ENCODE data around the gene LY86.

The LY86 gene

DNA sequence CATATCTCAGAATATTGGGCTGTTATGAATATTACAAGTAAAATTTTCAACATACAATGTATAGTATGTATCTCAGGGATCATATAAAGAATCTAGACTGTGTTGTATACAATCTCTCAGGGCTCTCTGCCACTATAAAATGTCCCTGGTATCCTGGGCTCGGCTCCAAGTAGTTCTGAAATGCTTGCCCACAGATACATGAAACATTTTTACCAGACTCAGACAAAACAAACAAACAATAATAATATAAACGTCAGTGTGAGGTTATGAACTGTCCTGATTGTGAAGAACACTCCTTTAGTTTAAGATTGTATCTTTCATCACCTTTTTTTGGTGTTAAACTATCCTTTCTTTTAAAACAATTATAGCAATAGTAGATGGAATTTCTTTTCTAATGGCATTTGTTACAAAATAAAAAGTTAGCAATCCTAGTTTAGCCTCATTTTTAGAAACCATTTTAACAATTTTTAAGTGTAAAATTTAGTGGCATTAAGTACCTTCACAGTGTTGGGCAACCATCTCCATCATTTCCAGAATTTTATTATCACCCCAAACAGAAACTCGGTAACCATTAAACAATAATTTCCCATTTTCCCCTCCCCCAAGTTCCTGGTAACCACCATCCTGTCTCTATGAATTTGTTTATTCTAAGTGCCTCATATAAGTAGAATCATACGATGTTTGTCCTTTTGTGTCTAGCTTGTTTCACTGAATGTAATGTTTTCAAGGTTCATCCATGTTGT is 17.4 kb upstream of the LY86 start:
- DNase-seq = no peak

DNA sequence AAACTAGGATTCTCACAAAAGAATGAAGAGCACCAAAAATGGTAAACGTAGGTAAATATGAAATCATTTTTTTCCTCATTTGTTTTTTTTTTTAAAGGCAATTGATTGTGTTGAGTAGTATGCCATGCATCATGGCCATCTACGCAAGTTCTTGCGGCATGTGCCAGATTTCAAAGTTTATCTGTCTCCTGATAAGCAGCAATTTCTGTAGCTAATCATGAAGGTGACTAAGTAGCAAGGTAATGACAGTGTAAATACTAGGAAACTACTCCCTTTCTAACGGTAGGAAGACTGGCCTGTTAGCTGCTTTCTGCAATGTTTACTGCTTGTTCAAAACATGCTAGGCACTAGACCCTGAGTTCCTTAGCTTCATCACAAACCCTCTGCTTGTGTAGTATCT is 13.4 kb upstream of the LY86 start:
- DNase-seq = no peak

DNA sequence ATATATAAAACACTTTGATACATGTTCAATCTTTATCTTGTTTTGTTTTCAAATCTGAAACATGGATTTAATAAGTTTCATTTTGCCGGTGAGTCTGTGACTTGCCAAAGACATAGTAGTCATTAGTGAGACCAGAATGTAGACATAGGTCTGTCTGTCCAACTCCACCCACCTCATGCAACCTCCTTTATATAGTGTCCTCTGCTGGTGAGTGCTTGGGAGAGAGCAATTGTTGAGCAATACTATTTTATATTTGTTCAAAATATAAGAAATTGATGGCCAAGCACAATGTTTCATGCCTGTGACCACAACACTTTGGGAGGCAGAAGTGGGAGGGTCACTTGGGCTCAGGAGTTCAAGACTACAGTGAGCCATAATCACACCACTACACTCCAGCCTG is 10.8 kb upstream of the LY86 start:
- no peak for DNase-seq

DNA sequence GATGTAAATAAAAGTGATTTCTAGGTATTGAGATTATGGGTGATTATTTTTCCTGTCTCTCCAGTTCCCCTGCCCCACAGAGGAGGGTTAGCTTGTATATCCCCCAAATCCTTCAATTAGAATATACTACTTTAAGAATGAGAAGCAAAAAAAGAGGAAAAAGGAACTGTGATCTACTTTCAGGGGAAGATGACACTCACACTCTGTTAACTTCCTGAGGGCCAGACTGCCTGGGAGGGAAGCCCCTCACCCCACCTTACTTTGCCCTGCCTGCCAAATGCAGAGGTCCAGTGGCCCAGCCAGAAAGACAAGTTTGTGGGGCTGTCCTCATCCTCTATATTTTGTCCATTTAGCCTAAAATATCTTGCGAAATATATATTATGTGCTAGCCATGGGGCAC is 9.2 kb upstream of the LY86 start:
- DNase-seq = no peak

DNA sequence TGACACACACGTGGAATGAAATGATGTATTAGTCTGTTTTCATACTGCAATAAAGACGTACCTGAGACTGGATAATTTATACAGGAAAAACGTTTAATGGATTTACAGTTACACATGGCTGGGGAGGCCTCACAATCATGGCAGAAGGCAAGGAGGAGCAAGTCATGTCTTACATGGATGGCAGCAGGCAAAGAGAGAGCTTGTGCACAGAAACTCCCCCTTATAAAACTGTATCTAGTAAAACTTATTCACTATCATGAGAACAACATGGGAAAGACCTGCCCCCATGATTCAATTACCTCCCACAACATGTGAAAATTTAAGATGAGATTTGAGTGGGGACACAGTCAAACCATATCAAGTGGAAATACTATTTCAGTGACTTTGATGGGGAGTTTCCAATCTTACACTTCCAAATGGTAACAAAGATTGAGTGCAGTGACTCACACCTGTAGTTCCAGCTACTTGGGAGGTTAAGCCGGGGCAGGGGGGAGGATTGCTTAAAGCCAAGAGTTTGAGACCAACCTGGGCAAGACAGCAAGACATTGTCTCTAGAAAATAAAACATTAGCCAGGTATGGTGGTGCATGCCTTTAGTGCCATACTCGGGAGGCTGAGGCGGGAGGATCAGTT is 8.2 kb upstream of the LY86 start:
- DNase-seq = no peak

DNA sequence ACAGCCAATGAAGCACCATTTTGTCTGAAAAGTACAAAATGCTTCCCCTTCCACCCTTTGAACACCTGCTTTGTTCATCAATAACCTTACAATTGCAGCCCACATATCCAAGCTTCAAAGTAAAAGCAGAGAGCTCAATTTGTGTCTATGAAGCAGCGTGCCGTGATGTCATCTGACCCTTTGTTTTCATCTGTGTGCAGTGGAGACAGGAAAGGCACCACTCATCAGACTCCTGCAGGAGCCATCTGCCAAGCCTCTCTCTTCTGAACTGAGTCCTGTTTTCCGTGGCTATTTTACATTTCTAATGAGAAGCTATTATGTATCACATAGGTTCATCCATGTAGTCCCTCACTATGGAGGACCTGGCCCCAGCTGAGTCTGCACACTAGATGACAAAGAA is 7.5 kb upstream of the LY86 start:
- no peak for DNase-seq

DNA sequence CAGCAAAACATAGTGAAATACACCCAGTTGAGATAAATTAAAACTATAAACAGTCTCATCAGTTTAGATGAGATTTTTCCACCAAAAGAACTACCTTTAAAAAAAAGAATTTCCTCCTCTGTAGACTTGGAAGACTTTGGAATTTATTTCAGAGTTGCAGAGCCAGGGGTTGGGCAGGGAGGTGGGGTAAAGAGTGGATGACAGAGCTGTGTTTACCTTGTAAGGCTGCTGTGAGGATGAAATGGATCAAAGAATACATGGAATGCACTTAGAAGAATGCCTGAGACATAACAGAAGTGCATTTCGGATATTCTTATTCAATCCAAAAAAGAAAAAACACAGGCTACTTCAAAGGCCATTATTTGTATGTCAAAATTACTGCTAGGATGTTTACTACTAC is 6.4 kb upstream of the LY86 start:
- DNase-seq = no peak

DNA sequence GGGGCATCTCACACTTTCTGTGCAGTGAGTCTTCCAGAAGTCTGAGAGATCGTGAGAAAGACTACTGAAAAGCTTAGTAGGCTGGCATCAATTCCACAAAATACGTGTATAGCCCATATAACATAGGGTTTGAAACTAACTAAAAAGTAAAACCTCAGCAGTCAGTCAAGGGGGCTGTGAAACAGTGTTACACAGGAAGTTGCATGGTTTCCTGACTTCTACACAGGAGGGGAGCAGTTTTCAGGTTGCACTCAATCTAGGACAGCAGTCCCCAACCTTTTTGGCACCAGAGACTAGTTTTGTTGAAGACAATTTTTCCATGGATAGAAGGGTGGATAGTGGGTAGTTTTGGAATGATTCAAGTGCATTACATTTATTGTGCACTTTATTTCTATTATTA is 4.7 kb upstream of the LY86 start:
- no peak for DNase-seq

DNA sequence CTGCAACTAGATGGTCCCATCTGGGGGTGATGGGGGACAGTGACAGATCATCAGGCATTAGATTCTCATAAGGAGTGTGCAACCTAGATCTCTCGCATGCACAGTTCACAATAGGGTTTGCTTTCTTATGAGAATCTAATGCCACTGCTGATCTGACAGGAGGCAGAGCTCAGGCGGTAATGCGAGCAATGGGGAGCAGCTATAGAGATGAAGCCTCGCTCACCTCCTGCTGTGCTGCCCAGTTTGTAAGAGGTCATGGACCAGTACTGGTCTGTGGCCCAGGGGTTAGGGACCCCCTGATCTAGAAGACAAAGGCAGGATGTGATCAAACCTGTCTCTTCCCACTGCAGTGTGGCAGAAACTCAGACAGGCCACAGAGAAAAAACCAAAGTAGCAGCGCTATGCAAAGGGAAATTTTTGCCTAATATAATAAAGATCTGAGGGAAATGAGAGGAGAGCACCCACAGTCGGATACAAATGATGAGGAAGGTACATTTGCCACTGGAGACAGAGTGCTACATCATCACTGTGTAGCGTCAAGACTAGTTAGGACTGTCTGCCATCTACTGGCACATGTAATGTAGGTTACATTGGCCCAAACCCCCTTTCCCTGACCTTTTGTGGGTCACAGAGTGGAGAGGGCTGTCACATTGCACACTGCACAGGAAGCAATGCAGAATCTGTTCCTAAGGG is 4.1 kb upstream of the LY86 start:
- DNase-seq = no peak

DNA sequence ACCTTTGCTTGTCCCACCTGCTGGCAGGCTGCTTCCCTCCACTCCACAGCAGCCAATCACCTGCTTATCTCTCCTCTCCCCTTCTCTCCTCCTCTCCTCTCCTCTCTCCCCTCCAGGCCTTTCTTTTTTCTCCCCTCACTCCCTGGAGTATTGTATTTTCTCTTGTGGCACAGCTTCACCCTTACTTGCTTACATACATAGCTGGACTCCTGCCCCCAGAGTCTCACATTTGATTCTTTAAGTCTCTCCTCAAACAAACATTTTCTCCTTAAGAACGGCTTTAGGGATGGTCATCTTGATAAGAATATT is 3.6 kb upstream of the LY86 start:
- no peak for DNase-seq

DNA sequence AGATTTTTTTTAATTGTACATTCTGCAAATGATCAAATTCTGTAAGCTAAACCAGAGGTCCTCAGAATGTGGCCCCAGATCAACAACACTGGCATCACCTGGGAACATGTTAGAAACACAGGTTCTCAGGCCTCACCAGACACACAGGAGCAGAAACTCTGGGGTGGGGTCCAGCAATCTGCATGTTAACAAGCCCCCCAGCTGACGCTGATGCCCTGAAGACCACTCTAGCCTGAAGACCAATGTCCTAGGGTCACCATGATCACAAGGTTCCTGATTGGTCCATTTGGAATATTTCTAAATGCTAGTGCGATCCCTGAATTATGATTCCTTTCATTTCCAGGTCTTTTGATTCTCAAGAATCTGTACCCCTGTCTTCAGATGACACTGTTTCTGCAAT is 2.4 kb upstream of the LY86 start:
- no peak for DNase-seq

DNA sequence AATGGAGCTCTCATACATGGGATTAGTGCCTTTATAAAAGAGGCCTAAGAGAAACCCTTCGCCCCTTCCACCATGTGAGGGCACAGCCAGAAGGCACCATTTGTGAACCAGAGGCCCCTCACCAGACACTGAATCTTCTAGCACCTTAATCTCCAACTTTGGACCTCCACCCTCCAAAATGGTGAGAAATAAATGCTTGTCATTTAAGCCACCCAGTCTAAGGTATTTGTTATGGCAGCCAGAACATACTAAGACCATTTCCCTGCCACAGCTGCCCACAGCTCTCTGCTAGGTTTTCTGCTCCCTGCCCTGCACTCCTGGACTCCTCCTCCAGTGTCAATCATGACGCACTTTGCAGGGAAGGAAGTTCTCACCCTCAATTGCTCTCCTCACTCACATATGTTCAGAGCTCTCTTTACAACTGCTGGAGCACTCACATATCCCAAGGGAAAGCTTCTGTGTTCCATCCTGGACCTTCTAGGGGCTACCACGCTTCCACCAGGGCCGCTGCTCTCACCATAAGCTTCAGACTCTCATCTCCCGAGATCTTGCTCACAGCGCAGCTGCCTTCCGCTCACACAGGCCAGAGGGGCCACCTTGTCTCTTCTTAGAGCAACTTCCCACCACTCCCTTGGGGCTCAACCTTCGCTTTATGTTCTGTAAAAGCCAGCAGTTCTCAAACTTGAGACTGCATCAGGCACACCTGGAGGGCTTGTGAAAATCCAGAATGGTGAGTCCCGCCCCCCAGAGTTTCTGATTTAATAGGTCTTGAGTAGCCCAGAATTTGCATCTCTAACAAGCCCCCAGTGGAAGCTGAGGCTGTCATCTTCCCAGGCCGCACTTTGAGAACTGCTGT is 1.6 kb upstream of the LY86 start:
- DNase-seq = no peak

DNA sequence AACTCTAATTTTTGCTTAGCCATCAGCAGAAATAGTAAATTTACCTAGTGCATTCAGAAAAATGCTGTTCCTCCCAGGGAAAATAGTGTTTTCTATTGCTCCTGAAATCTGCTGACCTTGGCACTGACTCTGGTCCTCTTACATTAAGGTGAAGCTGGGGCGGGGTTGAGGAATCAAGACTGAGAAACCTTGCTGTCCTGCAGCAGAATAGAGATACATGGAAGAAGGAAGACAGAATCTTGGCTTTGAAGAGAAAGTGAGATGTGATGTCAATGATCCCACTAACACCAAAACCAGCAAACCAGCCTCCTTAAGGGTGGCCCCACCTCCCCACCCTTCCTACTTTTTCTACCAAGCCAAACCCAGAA is 840 bp upstream of the LY86 start:
- no peak for DNase-seq

DNA sequence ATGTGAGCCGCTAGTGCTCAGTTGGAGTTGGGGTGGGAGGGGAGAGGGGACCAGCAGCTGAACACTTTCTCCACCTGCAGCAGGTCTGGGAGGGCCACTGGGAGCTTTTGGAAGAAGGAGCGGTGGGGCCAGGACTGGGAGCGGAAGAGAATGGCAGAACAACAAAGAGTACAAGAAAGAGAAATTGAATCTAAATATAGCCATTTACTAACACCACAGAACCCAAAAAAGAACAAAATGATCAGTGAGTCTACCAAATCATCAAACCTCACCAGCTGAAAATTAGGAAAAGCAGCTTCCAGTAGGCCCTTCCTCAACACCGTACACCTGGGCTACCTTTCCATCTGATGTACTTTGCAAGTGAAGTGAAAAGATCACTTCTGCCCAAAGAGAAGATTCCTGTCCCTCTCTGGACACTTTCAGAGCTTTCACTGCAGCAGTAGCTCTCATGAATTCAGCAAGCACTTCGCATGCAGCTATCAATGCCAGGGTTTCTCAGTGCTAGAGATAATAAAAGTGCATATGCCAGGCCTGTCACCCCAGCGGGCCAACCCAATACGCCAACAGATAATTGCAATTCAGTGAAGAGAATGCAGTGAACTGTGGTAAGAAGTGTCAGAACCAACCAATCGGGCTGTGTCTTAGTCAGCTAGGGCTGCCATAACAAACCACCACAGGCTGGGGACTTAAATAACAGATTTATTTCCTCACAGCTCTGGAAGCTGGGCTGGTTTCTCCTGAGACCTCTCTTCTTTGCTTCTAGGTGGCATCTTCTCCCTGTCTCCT is 597 bp downstream of the LY86 start:
- no peak for DNase-seq

DNA sequence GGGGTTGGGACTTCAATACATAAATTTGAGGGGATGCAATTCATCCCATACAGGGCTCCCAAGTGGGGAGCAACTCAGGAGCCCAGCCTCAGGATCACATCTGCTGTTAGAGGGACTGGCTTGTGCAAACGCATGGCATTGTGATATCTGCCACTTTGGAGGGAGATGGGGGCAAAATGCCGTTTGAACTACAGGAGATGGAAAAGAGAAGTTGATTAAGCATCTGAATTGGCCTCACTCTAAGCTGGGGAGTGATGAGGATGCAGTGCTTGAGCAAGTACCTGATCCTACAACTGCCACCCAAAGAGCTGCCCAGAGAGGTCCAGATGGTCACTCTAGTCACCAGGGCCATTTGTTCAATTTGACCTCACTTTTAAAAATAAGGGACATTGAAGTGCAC is 2.0 kb downstream of the LY86 start:
- no peak for DNase-seq

DNA sequence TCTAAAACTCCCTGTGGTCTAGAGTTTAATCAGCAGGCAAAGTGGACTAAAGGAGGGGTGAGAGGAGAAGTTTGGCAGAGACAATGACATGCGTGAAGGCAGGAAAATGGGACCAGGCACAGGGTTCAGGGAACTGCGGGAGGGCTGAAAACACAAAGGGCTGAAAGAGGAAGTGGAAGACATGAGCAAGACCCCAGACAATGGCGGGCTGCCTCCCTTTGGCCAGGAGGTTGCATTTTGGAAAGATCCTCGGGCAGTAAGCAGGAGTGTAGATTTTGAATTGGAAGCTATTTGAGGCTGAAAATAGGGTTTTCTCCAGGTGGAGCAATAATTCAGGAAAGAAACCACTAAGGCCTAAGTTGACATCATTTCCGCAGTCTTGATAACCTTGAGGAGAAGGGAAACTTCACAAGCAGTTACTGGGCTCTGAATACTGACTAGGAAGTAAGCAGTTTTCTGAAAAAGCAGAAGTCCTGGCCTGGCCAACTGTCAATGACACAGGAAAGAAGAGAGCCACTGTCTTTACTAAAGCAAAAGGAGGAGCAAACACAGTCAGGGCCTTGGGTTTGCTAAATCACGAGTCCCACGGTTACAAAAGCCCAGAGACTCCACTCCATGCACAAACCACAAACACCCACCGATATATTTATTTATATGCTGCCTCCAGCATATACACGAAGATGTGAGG is 3.4 kb downstream of the LY86 start:
- DNase-seq = no peak

DNA sequence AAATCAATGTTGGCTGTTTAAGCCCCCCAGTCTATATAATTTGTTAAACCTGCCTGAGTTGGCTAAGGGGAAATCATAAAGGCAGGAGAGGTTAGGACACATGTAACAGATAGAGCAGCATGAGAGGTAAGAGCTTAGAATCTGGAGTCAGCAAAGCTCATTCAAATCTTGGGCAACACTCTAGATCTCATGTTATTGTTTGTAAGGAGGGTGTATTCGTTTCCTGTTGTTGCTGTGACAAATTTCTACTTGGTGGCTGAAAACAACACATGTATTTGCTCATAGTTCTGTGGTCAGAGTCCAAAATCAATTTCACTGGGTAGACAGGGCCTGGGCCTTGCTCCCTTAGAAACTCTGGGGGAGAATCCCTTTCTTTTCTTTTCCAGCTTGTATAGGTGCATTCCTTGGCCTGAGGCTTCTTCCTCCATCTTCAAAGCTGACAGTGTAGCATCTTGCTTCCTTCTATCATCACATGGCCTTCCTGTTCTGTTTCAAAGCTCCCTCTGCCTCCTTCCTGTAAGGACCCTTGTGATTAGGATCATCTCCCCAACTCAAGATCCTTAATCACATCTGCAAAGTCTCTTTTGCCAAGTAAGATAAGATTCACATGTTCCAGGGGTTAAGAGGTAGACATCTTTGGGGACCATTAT is 4.4 kb downstream of the LY86 start:
- DNase-seq = no peak

DNA sequence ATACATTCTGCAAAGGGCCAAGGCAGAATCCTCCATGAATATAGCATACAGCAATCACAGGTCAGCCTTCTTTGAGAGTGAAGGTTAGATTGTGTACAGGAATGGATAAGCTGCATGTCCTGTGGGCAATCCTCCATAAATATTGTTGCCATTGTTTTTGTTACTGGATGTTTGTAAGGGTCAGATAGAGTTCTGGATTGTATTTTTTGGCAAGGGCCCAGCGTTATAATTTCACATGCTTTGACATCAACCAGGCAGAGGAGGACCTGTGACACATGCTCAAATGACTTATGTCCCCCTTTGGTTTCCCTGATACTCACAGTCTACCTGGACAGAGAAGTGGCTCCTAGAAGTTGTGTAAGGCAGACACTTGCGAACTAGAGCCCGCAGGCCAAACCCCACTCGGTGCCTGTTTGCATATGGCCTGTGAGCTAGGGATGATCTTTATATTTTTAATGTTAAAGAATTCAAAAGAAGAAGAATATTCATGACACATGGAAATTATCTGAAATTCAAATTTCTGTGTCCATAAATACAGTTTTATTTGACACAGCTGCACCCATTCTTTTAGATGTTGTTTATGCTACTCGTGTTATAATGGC is 5.4 kb downstream of the LY86 start:
- DNase-seq = no peak

DNA sequence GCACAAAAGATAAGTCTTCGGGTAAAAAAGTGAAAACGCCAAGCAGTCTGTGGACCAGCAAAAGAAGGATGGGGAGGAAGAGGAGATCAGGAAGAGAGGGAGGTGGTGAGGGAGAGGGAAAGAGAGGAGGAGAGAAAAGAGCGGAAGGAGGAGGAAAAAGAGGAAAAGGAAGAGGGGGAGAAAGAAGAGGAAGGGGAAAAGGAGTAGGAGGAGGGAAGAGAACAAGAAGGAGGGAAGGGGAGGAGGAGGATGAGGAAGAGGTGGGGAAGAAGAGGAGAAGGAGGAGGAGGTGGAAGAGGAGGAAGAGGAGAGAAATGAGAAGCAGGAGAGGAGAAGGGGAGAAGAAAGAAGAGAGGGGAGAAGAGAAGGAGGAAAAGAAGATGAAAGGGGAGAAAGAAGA is 6.5 kb downstream of the LY86 start:
- no peak for DNase-seq

DNA sequence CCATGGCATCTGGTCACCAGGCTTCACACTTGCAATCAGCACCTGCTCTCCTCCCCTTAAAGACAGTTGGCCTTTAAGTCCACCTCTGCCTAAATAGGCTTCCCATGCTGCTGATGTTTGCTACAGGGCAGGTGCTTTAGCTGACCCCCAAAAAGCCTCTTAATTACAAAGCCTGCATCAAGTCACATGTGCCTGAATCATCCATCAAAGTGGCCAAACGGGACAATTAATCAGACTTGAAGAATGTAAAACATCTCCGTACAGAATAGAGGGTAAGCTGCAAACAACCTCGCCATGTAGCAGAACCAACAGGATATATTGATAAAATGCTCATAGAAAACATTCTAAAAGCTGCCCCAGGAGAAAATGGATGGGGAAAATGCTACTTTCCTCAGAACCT is 7.4 kb downstream of the LY86 start:
- no peak for DNase-seq

Measured in NCI-H1436 treated with DMSO at 0.1 percent for 48 hours (cell line).